ENCODE measurements around the gene CCL14.

CCL14 gene

DNA sequence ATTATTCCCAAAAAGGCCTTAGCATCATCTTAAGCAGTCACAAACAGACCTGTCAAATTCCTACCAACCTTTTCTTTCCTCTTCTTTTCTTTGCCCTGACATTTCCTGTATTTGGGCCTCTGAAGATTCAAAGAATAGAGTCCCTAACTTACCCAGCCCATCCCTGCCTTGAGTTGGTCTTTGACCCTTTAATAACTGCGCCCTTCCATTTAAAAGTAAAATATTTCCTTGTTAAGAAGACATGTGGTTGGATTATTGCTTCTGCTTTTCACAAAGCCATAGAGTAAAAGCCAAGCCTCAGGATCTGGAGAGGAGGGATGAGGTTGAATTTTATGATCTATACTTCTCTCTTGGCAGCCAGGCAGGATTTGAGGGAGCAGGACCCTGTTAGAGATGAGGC lies 44.4 kb upstream of the CCL14 start:
- H2AFZ ChIP-seq (ENCODE audit: low read length), result no peak overlapping the region
- no peaks in the 10 kb centered on the region for H3K9me2 ChIP-seq (replicated peaks; ENCODE audit: insufficient read depth, low read length)
- DNase-seq, result no peak
- TF ChIP-seq EZH2phosphoT487 (IDR thresholded peaks at IDR 0.05; ENCODE audit: low read length) (no peak), EZH2 (optimal IDR thresholded peaks at IDR 0.05; ENCODE audit: low read depth, low read length) (no peak)
- TF ChIP-seq, protein P1, sequence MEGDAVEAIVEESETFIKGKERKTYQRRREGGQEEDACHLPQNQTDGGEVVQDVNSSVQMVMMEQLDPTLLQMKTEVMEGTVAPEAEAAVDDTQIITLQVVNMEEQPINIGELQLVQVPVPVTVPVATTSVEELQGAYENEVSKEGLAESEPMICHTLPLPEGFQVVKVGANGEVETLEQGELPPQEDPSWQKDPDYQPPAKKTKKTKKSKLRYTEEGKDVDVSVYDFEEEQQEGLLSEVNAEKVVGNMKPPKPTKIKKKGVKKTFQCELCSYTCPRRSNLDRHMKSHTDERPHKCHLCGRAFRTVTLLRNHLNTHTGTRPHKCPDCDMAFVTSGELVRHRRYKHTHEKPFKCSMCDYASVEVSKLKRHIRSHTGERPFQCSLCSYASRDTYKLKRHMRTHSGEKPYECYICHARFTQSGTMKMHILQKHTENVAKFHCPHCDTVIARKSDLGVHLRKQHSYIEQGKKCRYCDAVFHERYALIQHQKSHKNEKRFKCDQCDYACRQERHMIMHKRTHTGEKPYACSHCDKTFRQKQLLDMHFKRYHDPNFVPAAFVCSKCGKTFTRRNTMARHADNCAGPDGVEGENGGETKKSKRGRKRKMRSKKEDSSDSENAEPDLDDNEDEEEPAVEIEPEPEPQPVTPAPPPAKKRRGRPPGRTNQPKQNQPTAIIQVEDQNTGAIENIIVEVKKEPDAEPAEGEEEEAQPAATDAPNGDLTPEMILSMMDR (IDR thresholded peaks at IDR 0.05; ENCODE audit: low read length), result no peak
- no peaks in the 10 kb centered on the region for H3K36me3 ChIP-seq (replicated peaks; ENCODE audit: insufficient read depth, low read length)
- H3K4me1 ChIP-seq (ENCODE audit: low read length), result no peaks in the 10 kb centered on the region
- no peak overlapping the region for H3K27ac ChIP-seq (ENCODE audit: low read length)
- H4K20me1 ChIP-seq (ENCODE audit: insufficient read depth, low read length), result no peaks in the 10 kb centered on the region
- H3K4me3 ChIP-seq (ENCODE audit: low read length), result no peak overlapping the region
- H3K4me2 ChIP-seq (ENCODE audit: low read depth, low read length), result no peak overlapping the region
- H3K27me3 ChIP-seq (replicated peaks; ENCODE audit: insufficient read depth, low read length), result no peaks in the 10 kb centered on the region
- H3K9ac ChIP-seq (ENCODE audit: low read length), result no peak overlapping the region
- no peaks in the 10 kb centered on the region for H3K79me2 ChIP-seq (ENCODE audit: low read length)
- no peaks in the 10 kb centered on the region for H3F3A ChIP-seq (ENCODE audit: insufficient read depth, low read length)
- H3K9me3 ChIP-seq (replicated peaks; ENCODE audit: insufficient read depth, low read length), result no peaks in the 10 kb centered on the region

- Histone ChIP-seq H3K9me2 (replicated peaks; ENCODE audit: insufficient read depth, low read length) (no peaks in the 10 kb centered on the region), H3K79me2 (ENCODE audit: low read length) (no peaks in the 10 kb centered on the region), H3K27ac (ENCODE audit: low read length) (no peak overlapping the region), H3K4me1 (ENCODE audit: low read length) (no peaks in the 10 kb centered on the region), H3K9me3 (replicated peaks; ENCODE audit: insufficient read depth, low read length) (no peaks in the 10 kb centered on the region), H3K4me2 (ENCODE audit: low read depth, low read length) (no peak overlapping the region), H3K27me3 (replicated peaks; ENCODE audit: insufficient read depth, low read length) (no peaks in the 10 kb centered on the region), H3K36me3 (replicated peaks; ENCODE audit: insufficient read depth, low read length) (no peaks in the 10 kb centered on the region), H3K9ac (ENCODE audit: low read length) (no peak overlapping the region), H3F3A (ENCODE audit: insufficient read depth, low read length) (no peaks in the 10 kb centered on the region), H2AFZ (ENCODE audit: low read length) (no peak overlapping the region), H3K4me3 (ENCODE audit: low read length) (no peak overlapping the region), H4K20me1 (ENCODE audit: insufficient read depth, low read length) (no peaks in the 10 kb centered on the region)
- TF ChIP-seq, protein P1 (IDR thresholded peaks at IDR 0.05; ENCODE audit: low read length), result no peak
- TF ChIP-seq EZH2 (optimal IDR thresholded peaks at IDR 0.05; ENCODE audit: low read depth, low read length) (no peak), EZH2phosphoT487 (IDR thresholded peaks at IDR 0.05; ENCODE audit: low read length) (no peak)
- no peak for DNase-seq
Measured at GRCh38 chr17:36027761-36028160, 41.2 kb upstream of the CCL14 start.

- TF ChIP-seq EZH2 (optimal IDR thresholded peaks at IDR 0.05; ENCODE audit: low read depth, low read length) (no peak), EZH2phosphoT487 (IDR thresholded peaks at IDR 0.05; ENCODE audit: low read length) (no peak)
- H2AFZ ChIP-seq (ENCODE audit: low read length), result no peak overlapping the region
- H3K79me2 ChIP-seq (ENCODE audit: low read length), result no peaks in the 10 kb centered on the region
- no peak for DNase-seq
- no peaks in the 10 kb centered on the region for H3K9me3 ChIP-seq (replicated peaks; ENCODE audit: insufficient read depth, low read length)
- H3K4me2 ChIP-seq (ENCODE audit: low read depth, low read length), result no peak overlapping the region
- H3K27ac ChIP-seq (ENCODE audit: low read length), result no peak overlapping the region
- H3F3A ChIP-seq (ENCODE audit: insufficient read depth, low read length), result no peaks in the 10 kb centered on the region
- H3K4me1 ChIP-seq (ENCODE audit: low read length), result no peaks in the 10 kb centered on the region
- no peak overlapping the region for H3K4me3 ChIP-seq (ENCODE audit: low read length)
- H3K27me3 ChIP-seq (replicated peaks; ENCODE audit: insufficient read depth, low read length), result no peaks in the 10 kb centered on the region
- no peaks in the 10 kb centered on the region for H4K20me1 ChIP-seq (ENCODE audit: insufficient read depth, low read length)
- no peaks in the 10 kb centered on the region for H3K36me3 ChIP-seq (replicated peaks; ENCODE audit: insufficient read depth, low read length)
- H3K9me2 ChIP-seq (replicated peaks; ENCODE audit: insufficient read depth, low read length), result no peaks in the 10 kb centered on the region
- no peak overlapping the region for H3K9ac ChIP-seq (ENCODE audit: low read length)
Measured at GRCh38 chr17:36024106-36024869, 37.8 kb upstream of the CCL14 start.

DNA sequence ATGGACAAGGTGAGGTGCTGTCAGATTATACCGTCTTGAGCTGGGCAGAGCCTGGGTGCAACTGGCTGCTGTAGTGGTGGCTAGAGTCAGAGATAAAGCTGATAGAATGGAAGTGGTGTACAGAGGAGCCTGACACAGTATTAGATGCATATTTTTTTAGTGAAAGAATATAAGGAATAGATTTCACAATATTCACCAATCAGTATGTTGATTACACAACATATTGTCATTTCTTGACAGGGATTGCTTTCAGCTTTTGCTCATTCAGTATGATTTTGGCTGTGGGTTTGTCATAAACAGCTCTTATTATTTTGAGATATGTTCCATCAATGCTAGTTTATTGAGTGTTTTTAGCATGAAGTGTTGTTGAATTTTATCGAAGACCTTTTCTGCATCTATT lies 32.9 kb upstream of the CCL14 start:
- Histone ChIP-seq H3K9me3 (replicated peaks; ENCODE audit: insufficient read depth, low read length) (no peaks in the 10 kb centered on the region), H3K36me3 (replicated peaks; ENCODE audit: insufficient read depth, low read length) (no peaks in the 10 kb centered on the region), H3K4me3 (ENCODE audit: low read length) (no peak overlapping the region), H3K9me2 (replicated peaks; ENCODE audit: insufficient read depth, low read length) (no peaks in the 10 kb centered on the region), H3F3A (ENCODE audit: insufficient read depth, low read length) (peaks cover 5% of the 10 kb centered on the region; the same call in 1 of the 2 replicates), H3K9ac (ENCODE audit: low read length) (no peak overlapping the region), H4K20me1 (ENCODE audit: insufficient read depth, low read length) (no peaks in the 10 kb centered on the region), H3K27me3 (replicated peaks; ENCODE audit: insufficient read depth, low read length) (no peaks in the 10 kb centered on the region), H3K27ac (ENCODE audit: low read length) (no peak overlapping the region), H3K4me1 (ENCODE audit: low read length) (peaks cover 8% of the 10 kb centered on the region), H2AFZ (ENCODE audit: low read length) (no peak overlapping the region), H3K4me2 (ENCODE audit: low read depth, low read length) (no peak overlapping the region), H3K79me2 (ENCODE audit: low read length) (no peaks in the 10 kb centered on the region)
- DNase-seq, result no peak
- TF ChIP-seq, protein P1 (IDR thresholded peaks at IDR 0.05; ENCODE audit: low read length), result no peak
- TF ChIP-seq EZH2 (optimal IDR thresholded peaks at IDR 0.05; ENCODE audit: low read depth, low read length) (no peak), EZH2phosphoT487 (IDR thresholded peaks at IDR 0.05; ENCODE audit: low read length) (no peak)
